Mesodermal cell (in vitro differentiated cells): ENCODE data around the gene CCDC92.

Experiments
- H3K27ac ChIP-seq: 2 replicates; pipeline ENCODE4 v1.7.0; 2013; ENCODE audit warnings: mild to moderate bottlenecking, low read depth, low read length, moderate library complexity; ENCODE audit not compliant: severe bottlenecking
- H3K36me3 ChIP-seq: 2 replicates; pipeline ENCODE4 v1.7.1; 2013; ENCODE audit warnings: mild to moderate bottlenecking, low read length, moderate library complexity; ENCODE audit not compliant: control insufficient read depth, insufficient read depth
- H3K4me1 ChIP-seq: one replicate; pipeline ENCODE4 v1.7.1; 2013; ENCODE audit warnings: mild to moderate bottlenecking, low read length; ENCODE audit not compliant: insufficient read depth, control insufficient read depth, poor library complexity, severe bottlenecking
- H3K4me3 ChIP-seq: 2 replicates; pipeline ENCODE4 v1.7.0; 2013; ENCODE audit warnings: low read length, control low read depth, mild to moderate bottlenecking; ENCODE audit not compliant: insufficient read depth, poor library complexity, severe bottlenecking; ENCODE audit errors: extremely low read depth
- H3K9me3 ChIP-seq: 2 replicates; pipeline ENCODE4 v1.7.1; 2013; ENCODE audit warnings: mild to moderate bottlenecking, low read length, moderate library complexity; ENCODE audit not compliant: control insufficient read depth
- WGBS, 2 experiments: methylation state at CpG; one replicate each; pipeline ENCODE4 v1.1.5; 2013; ENCODE audit warnings: missing lambda C conversion rate in 2 of 2; ENCODE audit not compliant: insufficient coverage in 2 of 2; 5-methylcytosine and 5-hydroxymethylcytosine counted together

The CCDC92 gene

DNA sequence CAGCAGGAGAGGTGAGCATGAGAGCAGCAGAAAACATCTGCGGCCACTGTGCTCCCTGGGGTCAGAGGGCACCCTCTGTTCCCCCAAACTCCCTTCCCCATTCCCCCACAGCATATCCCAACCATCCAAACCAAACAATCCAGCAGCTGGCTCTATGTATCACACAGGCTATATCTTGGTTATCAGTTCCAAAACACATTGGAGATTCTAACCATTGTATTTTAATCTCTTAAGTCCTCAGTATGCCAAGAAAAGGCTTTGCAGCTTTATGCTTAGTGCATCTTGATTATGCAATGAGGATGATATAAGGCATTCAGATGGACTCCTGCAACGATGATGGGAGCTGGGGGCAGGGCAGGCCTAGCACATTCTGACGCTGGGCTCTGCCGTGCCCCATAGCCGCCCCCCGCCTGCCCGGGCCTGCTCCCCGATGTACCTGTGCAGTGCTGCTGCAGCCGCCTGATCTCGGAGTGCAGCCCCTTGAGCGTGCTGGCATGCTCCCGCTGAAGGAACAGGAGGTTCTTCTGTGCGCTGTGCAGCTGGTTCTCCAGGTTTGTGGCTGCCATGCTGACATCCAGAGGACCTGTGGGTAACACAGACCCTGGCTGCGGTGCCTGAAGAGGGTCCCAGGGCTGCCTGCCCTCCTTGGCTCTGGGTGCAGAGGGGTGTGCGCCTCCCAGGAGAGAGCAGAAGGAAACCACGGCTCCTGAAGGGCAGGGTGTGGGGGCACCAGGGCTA, 29.6 kb downstream of the CCDC92 start:
- no peak overlapping the region for H3K4me3 ChIP-seq
- H3K27ac ChIP-seq: no peak overlapping the region
- peaks cover 8% of the 10 kb centered on the region for H3K9me3 ChIP-seq
- peaks cover 11% of the 10 kb centered on the region for H3K4me1 ChIP-seq
- H3K36me3 ChIP-seq: peaks cover 57% of the 10 kb centered on the region
- 93 to 94% methylated on average over 15 to 16 of the region's 16 CpGs for WGBS, 2 experiments

- Histone ChIP-seq H3K4me1 (peaks cover 12% of the 10 kb centered on the region), H3K27ac (no peak overlapping the region), H3K9me3 (peaks cover 8% of the 10 kb centered on the region), H3K36me3 (peaks cover 57% of the 10 kb centered on the region), H3K4me3 (no peak overlapping the region)
- WGBS, 2 experiments: 94 to 95% methylated on average over 9 of the region's 10 CpGs
Measured at GRCh38 chr12:123942238-123942653, 30.4 kb downstream of the CCDC92 start.

GRCh38 chr12:123941624-123942237, 30.9 kb downstream of the CCDC92 start:
- no peak overlapping the region for H3K27ac ChIP-seq

GRCh38 chr12:123941000-123941399, 31.6 kb downstream of the CCDC92 start:
- H3K36me3 ChIP-seq: peaks cover 62% of the 10 kb centered on the region
- H3K9me3 ChIP-seq: peaks cover 8% of the 10 kb centered on the region
- peaks cover 12% of the 10 kb centered on the region for H3K4me1 ChIP-seq
- WGBS, 2 experiments: 89 to 92% methylated on average over 6 to 7 of the region's 9 CpGs
- H3K4me3 ChIP-seq: no peak overlapping the region
- H3K27ac ChIP-seq: no peak overlapping the region

More at GRCh38 chr12:123941624-123942237, 30.9 kb downstream of the CCDC92 start:
- no peak overlapping the region for H3K4me3 ChIP-seq
- WGBS, 2 experiments: 97% methylated on average over 10 to 13 of the region's 13 CpGs
- H3K9me3 ChIP-seq: peaks cover 8% of the 10 kb centered on the region
- H3K4me1 ChIP-seq: peaks cover 12% of the 10 kb centered on the region
- peaks cover 60% of the 10 kb centered on the region for H3K36me3 ChIP-seq

GRCh38 chr12:123940627-123940966, 32.0 kb downstream of the CCDC92 start:
- 96 to 97% methylated on average over 7 of the region's 9 CpGs for WGBS, 2 experiments
- H3K4me1 ChIP-seq: peaks cover 12% of the 10 kb centered on the region

GRCh38 chr12:123939716-123940626, 32.7 kb downstream of the CCDC92 start:
- H3K9me3 ChIP-seq: peaks cover 8% of the 10 kb centered on the region
- H3K4me3 ChIP-seq: no peak overlapping the region
- WGBS, 2 experiments: 94 to 96% methylated on average over 12 to 15 of the region's 16 CpGs
- peaks cover 12% of the 10 kb centered on the region for H3K4me1 ChIP-seq
- no peak overlapping the region for H3K27ac ChIP-seq
- peaks cover 55% of the 10 kb centered on the region for H3K36me3 ChIP-seq

More at GRCh38 chr12:123940627-123940966, 32.0 kb downstream of the CCDC92 start:
- H3K4me3 ChIP-seq: no peak overlapping the region
- H3K36me3 ChIP-seq: peaks cover 61% of the 10 kb centered on the region
- no peak overlapping the region for H3K27ac ChIP-seq
- H3K9me3 ChIP-seq: peaks cover 8% of the 10 kb centered on the region

DNA sequence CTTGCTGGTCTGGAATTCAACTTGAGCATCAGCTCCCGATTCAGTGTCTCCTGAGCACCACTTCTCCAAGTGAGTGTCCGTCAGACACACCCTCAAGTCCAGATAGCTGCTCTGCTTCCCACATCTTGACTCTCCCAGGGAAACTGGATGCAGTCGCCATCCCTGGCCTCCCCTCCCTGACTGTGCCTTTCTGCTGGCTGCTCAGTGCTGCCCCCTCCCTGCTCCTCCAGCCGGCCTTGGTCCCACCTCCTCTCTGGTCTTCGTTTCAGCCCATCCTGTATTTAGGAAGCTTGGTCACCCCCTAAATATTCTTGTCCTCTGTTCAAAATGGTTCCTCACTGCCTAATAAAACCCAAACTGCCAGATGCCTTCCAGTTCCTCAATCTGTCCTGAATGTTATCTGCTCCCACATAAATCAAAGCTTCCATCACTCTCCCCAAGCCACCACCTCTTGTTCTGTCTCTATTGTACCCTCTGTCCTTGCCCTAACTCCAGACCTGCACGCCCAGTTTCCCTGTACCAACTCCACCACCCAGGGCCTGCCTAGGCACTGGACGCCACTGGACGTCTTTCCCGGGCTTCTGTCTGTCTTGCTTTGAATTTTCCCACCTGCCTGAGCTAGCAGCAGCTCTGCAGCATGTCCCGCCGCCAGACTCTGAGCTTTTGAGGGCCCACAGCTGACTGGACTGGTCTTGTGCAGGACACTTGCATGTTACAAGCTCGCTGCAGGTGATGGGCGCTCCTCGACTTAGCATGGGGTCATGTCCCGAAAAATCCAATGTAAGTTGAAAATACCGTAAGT, 33.8 kb downstream of the CCDC92 start:
- WGBS, 2 experiments: 75 to 86% methylated on average over 16 of the region's 16 CpGs
- Histone ChIP-seq H3K9me3 (peaks cover 8% of the 10 kb centered on the region), H3K27ac (peak overlapping the region; percentile 36), H3K4me3 (no peak overlapping the region), H3K36me3 (peaks cover 46% of the 10 kb centered on the region), H3K4me1 (peaks cover 12% of the 10 kb centered on the region)

GRCh38 chr12:123937707-123938591, 34.7 kb downstream of the CCDC92 start:
- H3K9me3 ChIP-seq: peaks cover 8% of the 10 kb centered on the region
- no peak overlapping the region for H3K4me3 ChIP-seq
- 86 to 95% methylated on average over 13 to 15 of the region's 16 CpGs for WGBS, 2 experiments
- H3K27ac ChIP-seq: peak overlapping the region; percentile 36
- H3K36me3 ChIP-seq: peaks cover 36% of the 10 kb centered on the region
- peaks cover 12% of the 10 kb centered on the region for H3K4me1 ChIP-seq

DNA sequence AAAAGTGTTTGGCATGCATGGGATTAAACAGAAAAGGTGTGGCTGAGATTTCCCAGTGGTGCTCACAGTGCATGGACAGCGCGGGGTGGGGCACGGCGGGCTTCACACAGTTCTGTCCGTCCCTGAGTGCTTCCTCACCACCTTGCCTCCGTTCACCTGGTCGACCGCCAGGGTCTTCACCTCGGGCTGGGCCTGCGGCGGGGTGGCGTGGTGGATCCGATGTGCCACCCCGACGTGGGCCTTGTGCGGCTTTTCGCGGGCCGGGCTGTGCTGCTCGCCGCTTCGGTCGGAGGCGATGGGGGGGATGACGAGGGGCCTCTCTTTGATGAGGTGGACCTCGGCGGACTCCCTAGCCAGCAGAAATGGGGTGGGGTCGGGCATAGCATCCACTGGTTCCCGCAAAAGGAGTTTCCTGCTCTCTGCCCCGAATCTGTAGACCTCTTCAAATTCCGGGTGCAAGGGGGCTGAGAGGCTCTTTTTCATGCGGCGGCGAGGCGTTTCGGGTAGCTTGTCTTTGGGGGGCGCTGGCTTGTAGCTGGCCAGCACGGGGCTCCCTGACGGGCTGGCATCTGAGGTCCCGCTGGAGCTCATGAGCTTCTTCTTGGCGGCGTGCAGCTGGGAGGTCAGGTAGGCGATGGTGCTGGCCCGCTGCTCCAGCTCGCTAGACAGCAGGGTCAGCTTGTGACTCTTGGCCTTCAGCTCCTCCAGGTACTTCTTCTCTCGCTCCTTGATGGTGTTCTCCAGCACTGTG, 35.5 kb downstream of the CCDC92 start:
- peaks cover 5% of the 10 kb centered on the region for H3K9me3 ChIP-seq
- H3K4me3 ChIP-seq: no peak overlapping the region
- WGBS, 2 experiments: 95 to 96% methylated on average over 41 to 46 of the region's 46 CpGs
- no peak overlapping the region for H3K27ac ChIP-seq
- H3K36me3 ChIP-seq: peaks cover 28% of the 10 kb centered on the region
- H3K4me1 ChIP-seq: peaks cover 12% of the 10 kb centered on the region
